GM23338 (cell line): ENCODE results near the gene MDH1. TPM values are rescaled to one million over a fixed set of nuclear protein-coding genes. Genes with fewer than 3 reads are reported as not detected.

Experiments
- ATAC-seq: fragments of 200-7000 bp; cut with Tn5 transposase; 3 replicates; pipeline ENCODE4 v1.9.1; 2020
- DNase-seq: peaks from one replicate; pipeline ENCODE4 v3.0.0-alpha.2; 2015; ENCODE audit warnings: low spot score
- H2AFZ ChIP-seq: fragments of 200-600 bp; sonication (generic); 2 replicates; pipeline ENCODE4 v1.8.0; 2016; ENCODE audit warnings: antibody characterized with exemption, mild to moderate bottlenecking, moderate library complexity
- H3F3A ChIP-seq: fragments of 200-600 bp; sonication (generic); replicated peaks from 2 replicates; pipeline ENCODE4 v1.8.0; 2017; ENCODE audit warnings: antibody characterized with exemption, mixed run types, low read depth
- H3K27ac ChIP-seq: fragments of 200-600 bp; sonication (generic); 2 replicates; pipeline ENCODE4 v1.6.1; 2016; ENCODE audit warnings: low read depth
- H3K27me3 ChIP-seq: fragments of 200-600 bp; sonication (generic); 2 replicates; pipeline ENCODE4 v1.8.0; 2016; ENCODE audit warnings: mild to moderate bottlenecking, mixed run types, moderate library complexity; ENCODE audit not compliant: insufficient read depth
- H3K36me3 ChIP-seq: fragments of 200-600 bp; sonication (generic); 2 replicates; pipeline ENCODE4 v1.8.0; 2016; ENCODE audit warnings: mild to moderate bottlenecking; ENCODE audit not compliant: insufficient read depth
- H3K4me1 ChIP-seq: fragments of 200-600 bp; sonication (generic); 2 replicates; pipeline ENCODE4 v1.8.0; 2016; ENCODE audit warnings: mild to moderate bottlenecking, moderate library complexity; ENCODE audit not compliant: insufficient read depth
- H3K4me2 ChIP-seq: fragments of 200-600 bp; sonication (generic); 2 replicates; pipeline ENCODE4 v1.7.1; 2017; ENCODE audit warnings: mixed run types
- H3K4me3 ChIP-seq: fragments of 200-600 bp; sonication (generic); 2 replicates; pipeline ENCODE4 v1.6.1; 2016; ENCODE audit warnings: mixed run types
- H3K79me2 ChIP-seq: fragments of 200-600 bp; sonication (generic); replicated peaks from 2 replicates; pipeline ENCODE4 v1.8.0; 2017; ENCODE audit warnings: mild to moderate bottlenecking; ENCODE audit not compliant: insufficient read depth
- H3K9me2 ChIP-seq: fragments of 200-600 bp; sonication (generic); 2 replicates; pipeline ENCODE4 v1.8.0; 2017; ENCODE audit not compliant: insufficient read depth
- H4K20me1 ChIP-seq: fragments of 200-600 bp; sonication (generic); replicated peaks from 2 replicates; pipeline ENCODE4 v1.8.0; 2017; ENCODE audit warnings: mild to moderate bottlenecking; ENCODE audit not compliant: insufficient read depth
- H3K27ac Mint-ChIP-seq: 2 replicates; pipeline ENCODE4 v1.8.0; 2020; ENCODE audit warnings: inconsistent platforms, mild to moderate bottlenecking, moderate library complexity, mixed read lengths
- H3K27me3 Mint-ChIP-seq: 3 replicates; pipeline ENCODE4 v1.8.0; 2022; ENCODE audit warnings: low read depth, mild to moderate bottlenecking, moderate library complexity, mixed read lengths, inconsistent platforms; ENCODE audit not compliant: insufficient read depth, poor library complexity
- H3K36me3 Mint-ChIP-seq: 3 replicates; pipeline ENCODE4 v1.8.0; 2021; ENCODE audit warnings: low read depth, mild to moderate bottlenecking, inconsistent platforms, moderate library complexity, mixed read lengths
- H3K4me1 Mint-ChIP-seq: 3 replicates; pipeline ENCODE4 v1.8.0; 2020; ENCODE audit warnings: mild to moderate bottlenecking, inconsistent platforms, mixed read lengths
- H3K4me3 Mint-ChIP-seq: 3 replicates; pipeline ENCODE4 v1.8.0; 2021; ENCODE audit warnings: moderate library complexity, mild to moderate bottlenecking, inconsistent platforms, mixed read lengths
- H3K9me3 Mint-ChIP-seq: 3 replicates; pipeline ENCODE4 v1.8.0; 2020; ENCODE audit warnings: moderate library complexity, mild to moderate bottlenecking, inconsistent platforms, mixed read lengths
- CREB1 ChIP-seq: fragments of 250-450 bp; sonication (Bioruptor Pico); IDR thresholded peaks from 2 replicates; pipeline ENCODE4 v1.5.0; 2020; ENCODE audit warnings: low read depth, mild to moderate bottlenecking, moderate library complexity
- EZH2 ChIP-seq: fragments of 200-600 bp; sonication (generic); IDR thresholded peaks from one replicate; pipeline ENCODE4 v1.8.0; 2017; ENCODE audit warnings: antibody characterized with exemption, mild to moderate bottlenecking, low read depth; ENCODE audit not compliant: unreplicated experiment
- EZH2phosphoT487 ChIP-seq: fragments of 200-600 bp; sonication (generic); IDR thresholded peaks from one replicate; pipeline ENCODE4 v1.8.1; 2018; ENCODE audit warnings: antibody characterized with exemption; ENCODE audit not compliant: unreplicated experiment
- JUNB ChIP-seq: IDR thresholded peaks from one replicate; pipeline ENCODE4 v1.6.1; 2016; ENCODE audit warnings: antibody characterized with exemption; ENCODE audit not compliant: unreplicated experiment
- POLR2AphosphoS5 ChIP-seq: IDR thresholded peaks from 2 replicates; pipeline ENCODE4 v1.6.1; 2016; ENCODE audit warnings: antibody characterized with exemption, low read depth
- STAT1 ChIP-seq: IDR thresholded peaks from one replicate; pipeline ENCODE4 v1.6.1; 2016; ENCODE audit warnings: antibody characterized with exemption; ENCODE audit not compliant: unreplicated experiment
- ZNF114 ChIP-seq: fragments of 250-450 bp; sonication (Bioruptor Pico); IDR thresholded peaks from 2 replicates; pipeline ENCODE4 v1.5.0; 2020; ENCODE audit warnings: mild to moderate bottlenecking, moderate library complexity
- ZNF331 ChIP-seq: fragments of 250-450 bp; sonication (Bioruptor Pico); IDR thresholded peaks from 2 replicates; pipeline ENCODE4 v1.5.0; 2020; ENCODE audit warnings: low read depth, mild to moderate bottlenecking, moderate library complexity
- polyA plus RNA-seq: library from polyadenylated mRNA; unstranded; fragments of >200 nt; fragmentation: Nextera tagmentation; extraction: Ambion mirVana; gene quantifications from 2 replicates; pipeline ENCODE4 v1.2.1, GENCODE V29; 2016
- total RNA-seq: library from RNA; depleted of rRNA; stranded (reverse); fragments of >200 nt; shearing (Covaris generic); gene quantifications from 2 replicates; pipeline ENCODE4 v1.2.3, GENCODE V29; 2014
- TF ChIP-seq, protein P1 (sequence below): fragments of 250-450 bp; sonication (Bioruptor Pico); IDR thresholded peaks from 2 replicates; pipeline ENCODE4 v1.5.0; 2020; ENCODE audit warnings: mild to moderate bottlenecking, moderate library complexity
- TF ChIP-seq, protein P2 (sequence below): IDR thresholded peaks from one replicate; pipeline ENCODE4 v1.6.1; 2018; ENCODE audit warnings: antibody characterized with exemption; ENCODE audit not compliant: unreplicated experiment
- TF ChIP-seq, protein P3 (sequence below): IDR thresholded peaks from 2 replicates; pipeline ENCODE4 v1.6.1; 2016; ENCODE audit warnings: antibody characterized with exemption

The MDH1 gene
- total and polyA plus RNA-seq, 2 experiments from 2014 or later, result 275 to 503 TPM

DNA sequence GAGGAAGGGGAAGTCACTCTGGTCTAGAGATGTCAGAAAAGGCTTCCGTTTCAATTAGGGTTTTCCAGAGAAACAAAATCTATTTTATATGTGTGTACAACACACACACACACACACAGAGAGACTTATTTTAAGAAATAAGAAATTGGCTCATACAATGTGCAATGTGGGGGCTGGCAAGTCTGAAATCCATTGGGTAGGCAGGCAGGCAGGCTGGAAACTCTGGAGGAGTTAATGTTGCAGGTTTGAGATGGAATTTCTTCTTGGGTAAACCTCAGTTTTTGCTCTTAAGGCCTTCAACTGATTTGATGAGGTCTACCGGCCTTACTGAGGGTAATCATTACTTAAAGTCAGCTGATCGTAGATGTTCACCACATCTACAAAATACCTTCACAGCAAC is 62.6 kb downstream of the MDH1 start (continued):
- TF ChIP-seq, protein P1, sequence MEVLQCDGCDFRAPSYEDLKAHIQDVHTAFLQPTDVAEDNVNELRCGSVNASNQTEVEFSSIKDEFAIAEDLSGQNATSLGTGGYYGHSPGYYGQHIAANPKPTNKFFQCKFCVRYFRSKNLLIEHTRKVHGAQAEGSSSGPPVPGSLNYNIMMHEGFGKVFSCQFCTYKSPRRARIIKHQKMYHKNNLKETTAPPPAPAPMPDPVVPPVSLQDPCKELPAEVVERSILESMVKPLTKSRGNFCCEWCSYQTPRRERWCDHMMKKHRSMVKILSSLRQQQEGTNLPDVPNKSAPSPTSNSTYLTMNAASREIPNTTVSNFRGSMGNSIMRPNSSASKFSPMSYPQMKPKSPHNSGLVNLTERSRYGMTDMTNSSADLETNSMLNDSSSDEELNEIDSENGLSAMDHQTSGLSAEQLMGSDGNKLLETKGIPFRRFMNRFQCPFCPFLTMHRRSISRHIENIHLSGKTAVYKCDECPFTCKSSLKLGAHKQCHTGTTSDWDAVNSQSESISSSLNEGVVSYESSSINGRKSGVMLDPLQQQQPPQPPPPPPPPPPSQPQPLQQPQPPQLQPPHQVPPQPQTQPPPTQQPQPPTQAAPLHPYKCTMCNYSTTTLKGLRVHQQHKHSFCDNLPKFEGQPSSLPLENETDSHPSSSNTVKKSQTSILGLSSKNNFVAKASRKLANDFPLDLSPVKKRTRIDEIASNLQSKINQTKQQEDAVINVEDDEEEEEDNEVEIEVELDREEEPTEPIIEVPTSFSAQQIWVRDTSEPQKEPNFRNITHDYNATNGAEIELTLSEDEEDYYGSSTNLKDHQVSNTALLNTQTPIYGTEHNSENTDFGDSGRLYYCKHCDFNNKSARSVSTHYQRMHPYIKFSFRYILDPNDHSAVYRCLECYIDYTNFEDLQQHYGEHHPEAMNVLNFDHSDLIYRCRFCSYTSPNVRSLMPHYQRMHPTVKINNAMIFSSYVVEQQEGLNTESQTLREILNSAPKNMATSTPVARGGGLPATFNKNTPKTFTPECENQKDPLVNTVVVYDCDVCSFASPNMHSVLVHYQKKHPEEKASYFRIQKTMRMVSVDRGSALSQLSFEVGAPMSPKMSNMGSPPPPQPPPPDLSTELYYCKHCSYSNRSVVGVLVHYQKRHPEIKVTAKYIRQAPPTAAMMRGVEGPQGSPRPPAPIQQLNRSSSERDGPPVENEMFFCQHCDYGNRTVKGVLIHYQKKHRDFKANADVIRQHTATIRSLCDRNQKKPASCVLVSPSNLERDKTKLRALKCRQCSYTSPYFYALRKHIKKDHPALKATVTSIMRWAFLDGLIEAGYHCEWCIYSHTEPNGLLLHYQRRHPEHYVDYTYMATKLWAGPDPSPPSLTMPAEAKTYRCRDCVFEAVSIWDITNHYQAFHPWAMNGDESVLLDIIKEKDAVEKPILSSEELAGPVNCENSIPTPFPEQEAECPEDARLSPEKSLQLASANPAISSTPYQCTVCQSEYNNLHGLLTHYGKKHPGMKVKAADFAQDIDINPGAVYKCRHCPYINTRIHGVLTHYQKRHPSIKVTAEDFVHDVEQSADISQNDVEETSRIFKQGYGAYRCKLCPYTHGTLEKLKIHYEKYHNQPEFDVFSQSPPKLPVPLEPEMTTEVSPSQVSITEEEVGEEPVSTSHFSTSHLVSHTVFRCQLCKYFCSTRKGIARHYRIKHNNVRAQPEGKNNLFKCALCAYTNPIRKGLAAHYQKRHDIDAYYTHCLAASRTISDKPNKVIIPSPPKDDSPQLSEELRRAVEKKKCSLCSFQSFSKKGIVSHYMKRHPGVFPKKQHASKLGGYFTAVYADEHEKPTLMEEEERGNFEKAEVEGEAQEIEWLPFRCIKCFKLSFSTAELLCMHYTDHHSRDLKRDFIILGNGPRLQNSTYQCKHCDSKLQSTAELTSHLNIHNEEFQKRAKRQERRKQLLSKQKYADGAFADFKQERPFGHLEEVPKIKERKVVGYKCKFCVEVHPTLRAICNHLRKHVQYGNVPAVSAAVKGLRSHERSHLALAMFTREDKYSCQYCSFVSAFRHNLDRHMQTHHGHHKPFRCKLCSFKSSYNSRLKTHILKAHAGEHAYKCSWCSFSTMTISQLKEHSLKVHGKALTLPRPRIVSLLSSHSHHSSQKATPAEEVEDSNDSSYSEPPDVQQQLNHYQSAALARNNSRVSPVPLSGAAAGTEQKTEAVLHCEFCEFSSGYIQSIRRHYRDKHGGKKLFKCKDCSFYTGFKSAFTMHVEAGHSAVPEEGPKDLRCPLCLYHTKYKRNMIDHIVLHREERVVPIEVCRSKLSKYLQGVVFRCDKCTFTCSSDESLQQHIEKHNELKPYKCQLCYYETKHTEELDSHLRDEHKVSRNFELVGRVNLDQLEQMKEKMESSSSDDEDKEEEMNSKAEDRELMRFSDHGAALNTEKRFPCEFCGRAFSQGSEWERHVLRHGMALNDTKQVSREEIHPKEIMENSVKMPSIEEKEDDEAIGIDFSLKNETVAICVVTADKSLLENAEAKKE (CRISPR knock-in tag), result no peak
- TF ChIP-seq CREB1 (CRISPR knock-in tag) (no peak), POLR2AphosphoS5 (no peak), JUNB (no peak), EZH2phosphoT487 (no peak), ZNF331 (no peak), STAT1 (no peak)

DNA sequence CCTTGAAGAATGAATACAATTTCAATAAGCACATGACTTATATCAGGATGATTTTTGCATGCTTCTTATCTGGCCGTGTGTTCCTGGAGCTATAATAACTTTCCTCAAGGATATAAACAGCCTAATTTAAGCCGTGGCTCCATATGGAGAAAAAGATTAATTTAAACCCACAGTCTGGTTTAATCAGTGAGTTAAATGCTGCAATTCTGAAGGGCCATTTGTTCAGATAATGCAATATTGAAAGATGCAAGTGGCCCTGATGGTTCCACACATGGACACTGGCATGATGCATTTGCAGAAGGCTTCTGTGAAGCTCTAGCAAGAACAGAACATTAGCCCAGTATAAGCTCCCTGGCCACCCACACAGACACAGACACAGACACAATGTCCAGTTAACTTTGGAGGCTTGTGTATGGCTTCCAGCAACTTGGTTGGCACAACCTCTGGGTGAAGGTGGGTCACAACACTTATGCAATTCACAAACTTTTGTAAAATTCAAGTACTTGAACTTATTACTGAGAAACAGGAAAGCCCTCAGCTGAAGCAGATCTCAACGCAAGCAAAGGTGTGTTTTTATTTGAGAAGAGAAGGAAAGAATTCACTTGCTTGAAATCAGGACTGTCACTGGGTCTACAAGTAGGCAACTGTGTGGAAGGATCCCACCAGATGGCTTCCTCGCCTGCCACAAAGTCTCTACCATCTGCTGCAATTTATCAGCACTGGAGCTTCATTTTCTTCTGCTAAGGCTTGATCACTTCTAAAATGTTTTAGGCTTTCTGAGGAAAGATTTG is 63.3 kb downstream of the MDH1 start:
- H3K9me3 Mint-ChIP-seq, result peaks cover 8% of the 10 kb centered on the region
- Histone ChIP-seq H3K4me2 (no peak overlapping the region), H3F3A (no peaks in the 10 kb centered on the region), H3K79me2 (no peaks in the 10 kb centered on the region), H3K27me3 (no peaks in the 10 kb centered on the region), H3K36me3 (no peaks in the 10 kb centered on the region), H4K20me1 (no peaks in the 10 kb centered on the region), H3K27ac (no peak overlapping the region), H2AFZ (no peak overlapping the region; the same call in 1 of the 2 replicates), H3K4me1 (no peaks in the 10 kb centered on the region), H3K9me2 (peaks cover 17% of the 10 kb centered on the region; the same call in 1 of the 2 replicates), H3K4me3 (no peak overlapping the region)
- no peak for ATAC-seq
- DNase-seq, result no peak
- no peaks in the 10 kb centered on the region for H3K27me3 Mint-ChIP-seq
- H3K4me1 Mint-ChIP-seq, result 0 out of 3 replicates have a peak, but pooled peaks cover 2% of the 10 kb centered on the region
- no peak overlapping the region for H3K27ac Mint-ChIP-seq
- H3K4me3 Mint-ChIP-seq, result no peak overlapping the region
- H3K36me3 Mint-ChIP-seq, result peaks cover 9% of the 10 kb centered on the region; the same call in 2 of the 3 replicates
- TF ChIP-seq JUNB, result no peak
- no peak for TF ChIP-seq EZH2phosphoT487
- TF ChIP-seq POLR2AphosphoS5, result no peak
- TF ChIP-seq, protein P2, sequence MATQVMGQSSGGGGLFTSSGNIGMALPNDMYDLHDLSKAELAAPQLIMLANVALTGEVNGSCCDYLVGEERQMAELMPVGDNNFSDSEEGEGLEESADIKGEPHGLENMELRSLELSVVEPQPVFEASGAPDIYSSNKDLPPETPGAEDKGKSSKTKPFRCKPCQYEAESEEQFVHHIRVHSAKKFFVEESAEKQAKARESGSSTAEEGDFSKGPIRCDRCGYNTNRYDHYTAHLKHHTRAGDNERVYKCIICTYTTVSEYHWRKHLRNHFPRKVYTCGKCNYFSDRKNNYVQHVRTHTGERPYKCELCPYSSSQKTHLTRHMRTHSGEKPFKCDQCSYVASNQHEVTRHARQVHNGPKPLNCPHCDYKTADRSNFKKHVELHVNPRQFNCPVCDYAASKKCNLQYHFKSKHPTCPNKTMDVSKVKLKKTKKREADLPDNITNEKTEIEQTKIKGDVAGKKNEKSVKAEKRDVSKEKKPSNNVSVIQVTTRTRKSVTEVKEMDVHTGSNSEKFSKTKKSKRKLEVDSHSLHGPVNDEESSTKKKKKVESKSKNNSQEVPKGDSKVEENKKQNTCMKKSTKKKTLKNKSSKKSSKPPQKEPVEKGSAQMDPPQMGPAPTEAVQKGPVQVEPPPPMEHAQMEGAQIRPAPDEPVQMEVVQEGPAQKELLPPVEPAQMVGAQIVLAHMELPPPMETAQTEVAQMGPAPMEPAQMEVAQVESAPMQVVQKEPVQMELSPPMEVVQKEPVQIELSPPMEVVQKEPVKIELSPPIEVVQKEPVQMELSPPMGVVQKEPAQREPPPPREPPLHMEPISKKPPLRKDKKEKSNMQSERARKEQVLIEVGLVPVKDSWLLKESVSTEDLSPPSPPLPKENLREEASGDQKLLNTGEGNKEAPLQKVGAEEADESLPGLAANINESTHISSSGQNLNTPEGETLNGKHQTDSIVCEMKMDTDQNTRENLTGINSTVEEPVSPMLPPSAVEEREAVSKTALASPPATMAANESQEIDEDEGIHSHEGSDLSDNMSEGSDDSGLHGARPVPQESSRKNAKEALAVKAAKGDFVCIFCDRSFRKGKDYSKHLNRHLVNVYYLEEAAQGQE, result no peak
- no peak for TF ChIP-seq EZH2
- TF ChIP-seq, protein P3, sequence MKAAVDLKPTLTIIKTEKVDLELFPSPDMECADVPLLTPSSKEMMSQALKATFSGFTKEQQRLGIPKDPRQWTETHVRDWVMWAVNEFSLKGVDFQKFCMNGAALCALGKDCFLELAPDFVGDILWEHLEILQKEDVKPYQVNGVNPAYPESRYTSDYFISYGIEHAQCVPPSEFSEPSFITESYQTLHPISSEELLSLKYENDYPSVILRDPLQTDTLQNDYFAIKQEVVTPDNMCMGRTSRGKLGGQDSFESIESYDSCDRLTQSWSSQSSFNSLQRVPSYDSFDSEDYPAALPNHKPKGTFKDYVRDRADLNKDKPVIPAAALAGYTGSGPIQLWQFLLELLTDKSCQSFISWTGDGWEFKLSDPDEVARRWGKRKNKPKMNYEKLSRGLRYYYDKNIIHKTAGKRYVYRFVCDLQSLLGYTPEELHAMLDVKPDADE, result no peak
- no peak for TF ChIP-seq STAT1
- no peak for TF ChIP-seq ZNF114 (CRISPR knock-in tag)
